ENCODE data around the gene MEIOB. TPM values are rescaled to one million over a fixed set of nuclear protein-coding genes. Genes with fewer than 3 reads are reported as not detected.
"Not testable (repeated sequence)": the region's sequence is repeated elsewhere in the genome, so short reads cannot be mapped to it uniquely, and the experiment has no call there.

MEIOB gene
- total RNA-seq, 2 experiments from 2014 or later = not detected

DNA sequence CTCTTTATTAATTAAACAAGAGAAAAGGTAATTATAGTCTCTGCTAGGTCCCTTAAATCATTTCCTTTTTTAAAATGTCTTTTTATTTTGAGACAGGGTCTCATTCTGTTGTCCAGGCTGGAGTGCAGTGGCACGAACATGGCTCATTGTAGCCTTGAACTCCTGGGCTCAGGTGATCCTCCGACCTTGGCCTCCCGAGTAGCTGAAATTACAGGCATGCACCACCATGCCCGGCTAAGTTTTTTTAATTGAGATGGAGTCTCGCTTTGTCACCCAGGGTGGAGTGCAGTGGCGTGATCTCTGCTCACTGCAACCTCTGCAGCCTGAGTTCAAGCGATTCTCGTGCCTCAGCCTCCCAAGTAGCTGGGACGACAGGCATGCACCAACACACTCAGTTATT lies 9.2 kb upstream of the MEIOB start:
- CTCF ChIA-PET; H3K36me3 Mint-ChIP-seq; H3K4me1 Mint-ChIP-seq (ENCODE audit: low read depth); intact Hi-C loops (cut with micrococcal nuclease); POLR2A ChIA-PET; H3K4me3 Mint-ChIP-seq; H3K27ac Mint-ChIP-seq; DNase-seq; H3K9me3 Mint-ChIP-seq: not testable (repeated sequence)
- H3K27me3 Mint-ChIP-seq = peaks cover 27% of the 10 kb centered on the region

DNA sequence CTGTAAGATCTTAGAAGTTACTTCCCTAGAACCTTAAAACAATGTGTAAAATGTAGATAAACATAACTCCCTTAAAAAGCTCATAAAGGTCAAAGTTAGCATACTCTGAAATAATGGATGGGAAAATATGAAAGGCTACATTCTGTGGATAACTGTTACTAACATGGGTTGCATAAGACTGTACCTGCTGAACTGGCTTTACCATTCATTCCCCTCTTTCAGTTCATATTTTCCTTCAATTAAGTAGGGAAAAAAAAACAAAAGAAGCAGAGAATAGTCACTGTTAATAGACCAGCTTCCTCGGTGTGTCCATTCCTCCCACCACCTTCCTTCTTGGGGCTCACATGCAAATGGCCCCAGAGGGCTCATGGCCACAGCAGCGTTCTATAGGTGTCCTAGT lies 7.5 kb upstream of the MEIOB start:
- Mint-ChIP-seq H3K27me3 (peaks cover 26% of the 10 kb centered on the region), H3K27ac (no peak overlapping the region), H3K4me1 (ENCODE audit: low read depth) (no peaks in the 10 kb centered on the region), H3K4me3 (no peak overlapping the region), H3K36me3 (no peaks in the 10 kb centered on the region), H3K9me3 (no peaks in the 10 kb centered on the region)
- intact Hi-C loops (cut with micrococcal nuclease) = no loop called here
- no peak for DNase-seq
- CTCF ChIA-PET = no interaction called here
- POLR2A ChIA-PET = no interaction called here

DNA sequence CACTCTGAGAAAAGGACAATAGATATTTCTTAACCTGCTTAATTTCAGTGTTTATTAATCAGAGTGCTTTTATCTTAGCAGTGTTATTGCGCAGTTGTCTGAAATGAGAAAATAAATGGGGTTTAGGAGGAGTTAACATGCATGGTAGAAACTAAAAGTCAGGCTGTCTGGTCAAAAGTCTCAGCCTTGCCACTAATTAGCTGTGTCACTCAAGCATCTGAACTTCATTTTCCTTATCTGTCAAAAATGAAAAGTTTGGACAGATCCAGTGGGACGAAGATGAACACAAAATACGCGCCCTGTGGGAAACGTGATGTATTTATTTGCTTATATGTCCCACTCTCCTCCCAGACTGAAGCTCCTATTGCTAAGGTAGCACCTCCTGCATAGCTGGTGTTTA lies 6.3 kb upstream of the MEIOB start:
- Mint-ChIP-seq H3K36me3 (no peaks in the 10 kb centered on the region), H3K9me3 (no peaks in the 10 kb centered on the region), H3K27ac (no peak overlapping the region), H3K4me3 (no peak overlapping the region), H3K4me1 (ENCODE audit: low read depth) (no peaks in the 10 kb centered on the region), H3K27me3 (peaks cover 23% of the 10 kb centered on the region)
- ChIA-PET CTCF (interaction anchor here (0.7 to 1.0 kb wide), 2 partner anchors 144 to 637 kb away, joined by 3 read pairs; no protein-coding TSS in a partner anchor), POLR2A (no interaction called here)
- no peak for DNase-seq
- intact Hi-C loops (cut with micrococcal nuclease) = no loop called here

DNA sequence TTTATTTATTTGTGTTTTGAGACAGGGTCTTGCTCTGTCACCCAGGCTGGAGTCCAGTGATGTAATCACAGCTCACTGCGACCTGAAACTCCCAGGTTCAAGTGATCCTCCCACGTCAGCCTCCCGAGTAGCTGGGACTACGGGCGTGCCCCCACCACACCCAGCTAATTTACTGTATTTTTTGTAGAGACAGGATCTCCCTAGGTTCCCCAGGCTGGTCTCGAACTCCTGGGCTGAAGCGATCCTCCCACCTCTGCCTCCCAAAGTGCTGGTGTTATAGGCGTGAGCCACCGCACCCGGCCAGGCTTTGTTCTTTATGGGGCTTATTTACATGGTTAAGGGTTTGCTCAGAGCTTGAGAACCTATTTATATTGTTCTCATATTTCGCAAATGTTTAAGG lies 5.8 kb upstream of the MEIOB start:
- no peak overlapping the region for H3K4me3 Mint-ChIP-seq
- DNase-seq = no peak
- no peaks in the 10 kb centered on the region for H3K9me3 Mint-ChIP-seq
- no peaks in the 10 kb centered on the region for H3K4me1 Mint-ChIP-seq (ENCODE audit: low read depth)
- POLR2A ChIA-PET = no interaction called here
- H3K27ac Mint-ChIP-seq = no peak overlapping the region
- intact Hi-C loops (cut with micrococcal nuclease) = no loop called here
- no peaks in the 10 kb centered on the region for H3K36me3 Mint-ChIP-seq
- H3K27me3 Mint-ChIP-seq = peaks cover 23% of the 10 kb centered on the region
- CTCF ChIA-PET = interaction anchor here (0.9 to 1.0 kb wide), 2 partner anchors 12 to 145 kb away, joined by 3 read pairs; no protein-coding TSS in a partner anchor

DNA sequence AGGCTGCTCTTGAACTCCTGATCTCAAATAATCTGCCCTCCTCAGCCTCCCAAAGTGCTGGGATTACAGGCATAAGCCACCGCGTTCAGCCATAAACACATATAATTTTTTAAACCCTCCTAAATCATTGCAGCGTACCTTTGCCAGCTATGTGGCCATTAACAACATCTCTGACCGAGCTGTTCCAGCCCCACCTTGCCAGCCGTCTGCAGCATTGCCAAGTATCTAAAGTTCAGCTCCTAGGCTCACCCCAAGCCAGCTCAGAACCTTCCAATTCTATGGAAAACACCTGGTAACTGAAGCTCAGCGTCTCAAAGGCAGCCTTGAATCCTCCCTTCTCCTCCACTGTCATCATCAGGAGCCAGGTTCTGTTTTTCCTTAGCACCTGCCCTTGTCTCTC lies 5.1 kb upstream of the MEIOB start:
- Mint-ChIP-seq H3K4me1 (ENCODE audit: low read depth) (peaks cover 3% of the 10 kb centered on the region), H3K9me3 (no peaks in the 10 kb centered on the region), H3K27me3 (peaks cover 29% of the 10 kb centered on the region), H3K4me3 (no peak overlapping the region), H3K27ac (no peak overlapping the region), H3K36me3 (no peaks in the 10 kb centered on the region)
- ChIA-PET CTCF (interaction anchor here (0.8 to 1.4 kb wide), 3 partner anchors 12 to 27 kb away, joined by 3 read pairs; no protein-coding TSS in a partner anchor), POLR2A (no interaction called here)
- no peak for DNase-seq
- intact Hi-C loops (cut with micrococcal nuclease) = no loop called here

DNA sequence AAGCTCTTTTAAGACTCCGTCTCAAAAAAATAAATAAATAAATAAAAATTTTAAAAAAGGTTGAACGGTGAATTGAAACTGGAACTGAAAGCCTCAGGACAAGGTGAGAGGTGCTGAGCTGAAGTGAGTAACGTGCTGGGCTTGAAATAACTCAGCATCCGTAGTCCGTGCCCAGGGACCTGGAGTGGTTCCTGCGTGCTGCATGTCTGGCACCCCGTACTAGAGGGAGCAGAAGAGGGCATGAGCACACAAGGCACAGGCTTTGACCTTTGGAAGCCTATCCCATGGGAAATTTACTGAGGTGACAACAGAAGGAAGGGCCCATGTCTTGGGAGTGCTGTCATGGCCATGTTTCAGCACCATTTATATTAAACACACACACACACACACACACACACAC lies 4.5 kb upstream of the MEIOB start:
- ChIA-PET POLR2A (interaction anchor here (0.6 kb wide), 1 partner anchor 594 kb away, joined by 3 read pairs; no protein-coding TSS in a partner anchor), CTCF (interaction anchor here (0.8 to 1.4 kb wide), 3 partner anchors 8 to 27 kb away, joined by 3 read pairs; no protein-coding TSS in a partner anchor)
- Mint-ChIP-seq H3K4me3 (no peak overlapping the region), H3K4me1 (ENCODE audit: low read depth) (peaks cover 3% of the 10 kb centered on the region), H3K27ac (no peak overlapping the region), H3K27me3 (peaks cover 28% of the 10 kb centered on the region), H3K9me3 (no peaks in the 10 kb centered on the region), H3K36me3 (no peaks in the 10 kb centered on the region)
- peak; percentile 51 for DNase-seq
- intact Hi-C loops (cut with micrococcal nuclease) = no loop called here

DNA sequence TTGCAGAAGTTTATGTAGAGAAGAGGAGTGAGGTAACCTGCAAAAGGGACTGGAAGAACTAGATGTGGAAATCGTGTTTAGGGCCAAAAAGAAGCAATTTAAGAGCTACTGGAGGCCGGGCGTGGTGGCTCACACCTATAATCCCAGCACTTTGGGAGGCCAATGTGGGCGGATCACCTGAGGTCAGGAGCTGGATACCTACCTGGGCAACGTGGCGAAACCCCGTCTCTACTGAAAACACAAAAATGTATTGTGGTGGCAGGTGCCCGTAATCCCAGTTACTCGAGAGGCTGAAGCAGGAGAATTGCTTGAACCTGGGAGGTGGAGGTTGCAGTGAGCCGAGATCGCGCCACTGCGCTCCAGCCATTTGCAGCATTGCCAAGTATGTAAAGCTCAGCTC lies 4.1 kb upstream of the MEIOB start:
- ChIA-PET CTCF (interaction anchor here (0.8 to 1.4 kb wide), 3 partner anchors 8 to 26 kb away, joined by 3 read pairs; no protein-coding TSS in a partner anchor), POLR2A (interaction anchor here (0.6 kb wide), 1 partner anchor 594 kb away, joined by 3 read pairs; no protein-coding TSS in a partner anchor)
- H3K4me3 Mint-ChIP-seq; intact Hi-C loops (cut with micrococcal nuclease); H3K27ac Mint-ChIP-seq; H3K36me3 Mint-ChIP-seq; DNase-seq; H3K9me3 Mint-ChIP-seq; H3K4me1 Mint-ChIP-seq (ENCODE audit: low read depth): not testable (repeated sequence)
- peaks cover 28% of the 10 kb centered on the region for H3K27me3 Mint-ChIP-seq

DNA sequence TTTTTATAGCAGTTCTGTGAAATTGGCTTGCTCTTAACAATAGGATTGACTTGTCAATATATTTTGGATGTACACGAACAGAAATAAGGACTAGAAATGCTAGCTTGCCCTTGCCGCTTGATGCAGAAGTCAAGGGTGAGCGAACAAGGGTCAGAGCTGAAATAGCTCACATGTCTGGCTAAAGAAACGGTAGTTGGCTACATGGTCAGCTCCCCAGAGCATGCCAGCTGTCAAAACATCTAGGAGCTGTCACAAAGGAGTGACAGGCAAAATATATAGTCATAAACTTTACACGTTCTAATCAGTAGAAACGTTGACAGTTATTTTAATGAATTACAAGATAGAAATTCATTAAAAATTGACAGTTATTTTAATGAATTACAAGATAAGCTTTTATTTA lies 2.9 kb upstream of the MEIOB start:
- Mint-ChIP-seq H3K27me3 (peaks cover 28% of the 10 kb centered on the region), H3K4me1 (ENCODE audit: low read depth) (peaks cover 3% of the 10 kb centered on the region), H3K27ac (no peak overlapping the region), H3K4me3 (no peak overlapping the region), H3K36me3 (no peaks in the 10 kb centered on the region), H3K9me3 (no peaks in the 10 kb centered on the region)
- intact Hi-C loops (cut with micrococcal nuclease) = no loop called here
- POLR2A ChIA-PET = no interaction called here
- CTCF ChIA-PET = no interaction called here
- DNase-seq = no peak

DNA sequence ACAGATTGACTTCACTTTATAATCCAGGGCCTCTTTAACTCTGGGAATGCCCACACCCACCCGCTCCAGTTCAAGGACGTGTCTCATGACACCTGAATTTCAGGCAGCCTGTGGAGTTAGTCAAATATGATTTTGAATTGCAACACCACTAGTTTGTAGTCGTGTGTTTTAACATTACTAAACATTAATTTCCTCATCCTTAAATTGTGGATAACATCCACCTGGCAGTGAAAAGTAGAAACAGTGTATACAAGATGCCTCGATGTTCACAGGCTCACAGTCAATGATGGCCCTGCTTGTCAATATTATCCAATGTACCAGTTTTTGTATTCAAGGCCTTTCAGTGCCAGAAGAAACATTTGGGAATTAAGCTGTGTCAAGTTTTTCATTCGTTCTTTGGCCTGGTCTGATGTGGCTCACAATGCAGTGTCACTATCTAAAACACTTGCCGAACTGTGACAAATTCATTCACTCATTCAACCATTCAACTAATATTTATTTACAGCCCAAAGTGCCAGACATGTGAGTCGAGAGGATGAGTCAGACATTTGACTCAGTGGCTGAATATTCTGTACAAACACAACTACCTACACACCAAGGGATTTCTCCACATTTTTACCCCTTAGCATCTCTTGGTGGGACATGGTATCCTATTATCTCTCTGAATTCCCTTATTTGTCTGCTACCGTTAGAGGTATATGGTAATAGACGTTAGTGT lies 1.4 kb downstream of the MEIOB start:
- CTCF ChIA-PET = no interaction called here
- DNase-seq = no peak
- Mint-ChIP-seq H3K27me3 (peaks cover 10% of the 10 kb centered on the region), H3K27ac (no peak overlapping the region), H3K36me3 (no peaks in the 10 kb centered on the region), H3K4me3 (no peak overlapping the region), H3K4me1 (ENCODE audit: low read depth) (peaks cover 3% of the 10 kb centered on the region), H3K9me3 (no peaks in the 10 kb centered on the region)
- POLR2A ChIA-PET = no interaction called here
- intact Hi-C loops (cut with micrococcal nuclease) = no loop called here

DNA sequence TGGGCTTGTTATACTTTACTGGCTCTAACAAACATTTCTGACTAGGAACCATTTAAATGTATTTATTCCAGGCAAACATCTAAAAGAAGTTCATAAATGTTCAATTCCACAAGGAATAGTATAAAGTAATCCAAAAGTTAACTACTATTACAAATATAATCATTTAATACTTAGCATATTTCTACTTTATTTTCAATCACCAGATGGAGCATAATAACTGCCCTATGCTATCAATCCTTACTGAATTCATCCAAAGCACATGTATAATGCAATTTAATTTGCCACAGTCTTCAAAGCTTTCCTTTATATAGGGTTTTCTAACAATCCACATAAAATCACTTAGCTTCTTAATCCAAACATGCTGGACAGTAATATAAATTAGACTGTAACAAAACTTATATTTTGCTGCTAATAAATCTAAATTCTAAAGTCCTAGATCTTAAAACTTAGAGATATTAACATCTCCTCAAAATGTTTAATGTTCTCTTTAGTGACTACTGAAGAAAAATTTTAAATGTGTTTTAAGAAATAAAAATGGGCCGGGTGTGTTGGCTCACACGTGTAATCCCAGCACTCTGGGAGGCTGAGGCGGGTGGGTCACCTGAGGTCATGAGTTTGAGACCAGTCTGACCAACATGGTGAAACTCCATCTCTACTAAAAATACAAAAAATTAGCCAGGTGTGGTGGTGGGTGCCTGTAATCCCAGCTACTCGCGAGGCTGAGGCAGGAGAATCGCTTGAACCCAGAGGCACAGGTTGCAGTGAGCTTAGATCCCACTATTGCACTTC lies 5.9 kb downstream of the MEIOB start:
- ChIA-PET CTCF (interaction anchor here (0.6 to 4.4 kb wide), 2 partner anchors 28 to 62 kb away, joined by 3 to 23 read pairs; no protein-coding TSS in a partner anchor), POLR2A (no interaction called here)
- H3K36me3 Mint-ChIP-seq = no peaks in the 10 kb centered on the region
- no peak overlapping the region for H3K4me3 Mint-ChIP-seq
- H3K27ac Mint-ChIP-seq = no peak overlapping the region
- no peaks in the 10 kb centered on the region for H3K9me3 Mint-ChIP-seq
- intact Hi-C loops (cut with micrococcal nuclease) = loop anchor here (2.0 kb wide), 1 partner anchor 63 kb away; no protein-coding TSS in a partner anchor
- H3K4me1 Mint-ChIP-seq (ENCODE audit: low read depth) = peaks cover 2% of the 10 kb centered on the region
- peaks cover 3% of the 10 kb centered on the region for H3K27me3 Mint-ChIP-seq
- no peak for DNase-seq

DNA sequence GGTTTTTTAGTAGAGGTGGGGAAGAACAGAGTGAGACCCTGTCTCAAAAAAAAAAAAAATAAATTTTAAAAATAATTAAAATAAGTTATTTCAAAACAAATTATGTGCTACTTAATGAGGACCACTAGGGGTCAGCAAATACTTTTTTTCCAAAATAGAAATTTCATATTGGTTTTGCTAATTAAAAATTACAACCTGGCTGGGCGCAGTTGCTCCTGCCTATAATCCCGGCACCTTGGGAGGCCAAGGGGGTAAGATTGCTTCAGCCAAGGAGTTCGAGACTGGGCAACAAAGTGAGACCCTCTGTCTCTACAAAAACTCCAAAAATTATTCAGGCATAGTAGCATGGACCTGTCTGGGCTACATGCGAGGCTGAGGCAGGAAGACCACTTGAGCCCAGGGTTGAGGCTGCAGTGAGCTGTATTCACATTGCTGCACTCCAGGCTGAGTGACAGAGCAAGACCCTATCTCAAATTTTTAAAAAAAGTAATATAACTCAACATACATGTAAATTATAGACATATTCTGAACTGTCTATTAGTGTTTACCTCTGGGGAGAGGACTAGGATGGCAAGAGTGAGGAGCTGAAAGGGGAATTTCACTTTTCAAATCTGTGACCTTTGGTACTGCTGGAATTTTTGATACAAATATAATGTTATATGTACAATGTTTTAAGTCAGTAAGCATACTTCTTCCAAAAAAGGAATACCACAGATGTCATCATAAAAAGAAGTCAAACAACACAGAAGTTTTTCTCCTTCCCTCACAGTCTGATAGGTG lies 8.1 kb downstream of the MEIOB start:
- intact Hi-C loops (cut with micrococcal nuclease) = loop anchor here (2.0 kb wide), 1 partner anchor 65 kb away; no protein-coding TSS in a partner anchor
- POLR2A ChIA-PET = no interaction called here

DNA sequence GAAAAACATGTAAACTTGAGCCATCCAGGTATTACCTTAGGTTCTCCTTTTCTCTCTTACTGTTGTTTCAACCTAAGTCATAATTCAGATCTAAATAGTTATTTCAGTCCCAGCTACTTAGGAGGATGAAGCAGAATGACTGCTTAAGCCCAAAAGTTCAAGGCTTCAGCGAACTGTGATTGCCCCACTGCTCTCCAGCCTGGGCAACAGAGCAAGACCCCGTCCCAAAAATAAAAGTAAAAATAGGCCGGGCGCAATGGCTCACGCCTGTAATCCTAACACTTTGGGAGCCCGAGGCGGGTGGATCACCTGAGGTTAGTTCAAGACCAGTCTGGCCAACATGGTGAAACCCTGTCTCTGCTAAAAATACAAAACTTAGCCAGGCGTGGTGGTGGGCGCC lies 9.6 kb downstream of the MEIOB start:
- H3K27me3 Mint-ChIP-seq = peaks cover 22% of the 10 kb centered on the region
- no peaks in the 10 kb centered on the region for H3K36me3 Mint-ChIP-seq
- H3K4me3 Mint-ChIP-seq = no peak overlapping the region
- ChIA-PET CTCF (interaction anchor here (0.9 to 4.4 kb wide), 6 partner anchors 35 to 278 kb away, joined by 3 to 23 read pairs (median 3); no protein-coding TSS in a partner anchor), POLR2A (interaction anchor here (0.7 kb wide), 1 partner anchor 98 kb away, joined by 3 read pairs; no protein-coding TSS in a partner anchor)
- H3K4me1 Mint-ChIP-seq (ENCODE audit: low read depth) = peaks cover 2% of the 10 kb centered on the region
- H3K9me3 Mint-ChIP-seq = no peaks in the 10 kb centered on the region
- no peak overlapping the region for H3K27ac Mint-ChIP-seq
- intact Hi-C loops (cut with micrococcal nuclease) = no loop called here
- DNase-seq = no peak

More for the DNA sequence above, 8.1 kb downstream of the MEIOB start:
- CTCF ChIA-PET = interaction anchor here (0.7 to 4.4 kb wide), 4 partner anchors 11 to 295 kb away, joined by 3 to 23 read pairs (median 4); no protein-coding TSS in a partner anchor
- Mint-ChIP-seq H3K27ac (no peak overlapping the region), H3K27me3 (peaks cover 10% of the 10 kb centered on the region), H3K4me1 (ENCODE audit: low read depth) (peaks cover 2% of the 10 kb centered on the region), H3K9me3 (no peaks in the 10 kb centered on the region), H3K4me3 (no peak overlapping the region), H3K36me3 (no peaks in the 10 kb centered on the region)
- DNase-seq = no peak

All from activated CD4-positive, alpha-beta memory T cell treated with anti-CD3 and anti-CD28 coated beads for 36 hours (primary cell).